K562 (cell line): ENCODE results near the gene LMNA. TPM values are rescaled to one million over a fixed set of nuclear protein-coding genes. Genes with fewer than 3 reads are reported as not detected.

Experiments used
- ADNP ChIP-seq: fragments of 200-800 bp; sonication (Bioruptor generic); IDR thresholded peaks from 2 replicates; pipeline ENCODE4 v1.6.1; 2016; ENCODE audit warnings: missing genetic modification characterization, missing compliant biosample characterization
- ATF7 ChIP-seq: fragments of 450-650 bp; IDR thresholded peaks from 2 replicates; pipeline ENCODE4 v1.7.1; 2014; ENCODE audit warnings: mild to moderate bottlenecking, moderate library complexity
- BACH1 ChIP-seq: fragments of 200-800 bp; sonication (Bioruptor generic); IDR thresholded peaks from 2 replicates; pipeline ENCODE4 v1.6.1; 2016; ENCODE audit warnings: missing genetic modification characterization, missing compliant biosample characterization
- CBFA2T2 ChIP-seq: fragments of 450-650 bp; conservative IDR thresholded peaks from 2 replicates; pipeline ENCODE4 v1.6.1; 2017; ENCODE audit warnings: mild to moderate bottlenecking
- CSDE1 ChIP-seq, 2 experiments: fragments of 450-650 bp; IDR thresholded peaks; 2 replicates each; pipeline ENCODE4 v1.6.1; 2016; ENCODE audit warnings: mild to moderate bottlenecking in 1 of 2
- FOXA1 ChIP-seq: fragments of 450-650 bp; IDR thresholded peaks from 2 replicates; pipeline ENCODE4 v1.6.1; 2016; ENCODE audit warnings: mild to moderate bottlenecking, borderline replicate concordance
- FOXJ2 ChIP-seq: fragments of 200-800 bp; sonication (Bioruptor generic); IDR thresholded peaks from 2 replicates; pipeline ENCODE4 v1.6.1; 2016; ENCODE audit warnings: missing genetic modification characterization, missing compliant biosample characterization
- HMGXB4 ChIP-seq: sonication (generic); formaldehyde crosslinking; IDR thresholded peaks from 2 replicates; pipeline ENCODE4 v1.8.1; 2023; ENCODE audit warnings: mild to moderate bottlenecking, missing genetic modification reagents
- KAT8 ChIP-seq: fragments of 450-650 bp; IDR thresholded peaks from 2 replicates; pipeline ENCODE4 v1.6.1; 2016; ENCODE audit warnings: low read depth, mild to moderate bottlenecking
- MCM3 ChIP-seq: fragments of 450-650 bp; IDR thresholded peaks from 2 replicates; pipeline ENCODE4 v1.6.1; 2016
- MLLT1 ChIP-seq, 2 experiments: fragments of 450-650 bp; IDR thresholded peaks; 2 replicates each; pipeline ENCODE4 v1.6.1; 2016
- NCOR1 ChIP-seq: fragments of 450-650 bp; IDR thresholded peaks from 2 replicates; pipeline ENCODE4 v1.6.1; 2016; ENCODE audit warnings: mild to moderate bottlenecking, moderate library complexity
- NFRKB ChIP-seq: fragments of 450-650 bp; IDR thresholded peaks from 2 replicates; pipeline ENCODE4 v1.6.1; 2016; ENCODE audit warnings: low read depth
- NKRF ChIP-seq: fragments of 450-650 bp; IDR thresholded peaks from 2 replicates; pipeline ENCODE4 v1.6.1; 2016; ENCODE audit warnings: borderline replicate concordance
- NR1H2 ChIP-seq: sonication (generic); formaldehyde crosslinking; IDR thresholded peaks from 2 replicates; pipeline ENCODE4 v1.4.0; 2020; ENCODE audit warnings: mild to moderate bottlenecking, missing genetic modification reagents
- PCBP2 ChIP-seq: fragments of 200-400 bp; formaldehyde crosslinking; IDR thresholded peaks from 2 replicates; pipeline ENCODE4 v1.6.1; 2018; ENCODE audit warnings: low read length, low read depth, mild to moderate bottlenecking, moderate library complexity; ENCODE audit not compliant: poor library complexity, severe bottlenecking
- PYGO2 ChIP-seq: fragments of 450-650 bp; IDR thresholded peaks from 2 replicates; pipeline ENCODE4 v1.6.1; 2016; ENCODE audit warnings: mild to moderate bottlenecking, missing genetic modification characterization, moderate library complexity, missing compliant biosample characterization
- SMARCB1 ChIP-seq: IDR thresholded peaks from 2 replicates; pipeline ENCODE4 v1.6.1; 2011; ENCODE audit warnings: improper control_type of control experiment, low read depth; ENCODE audit not compliant: insufficient read length
- SRSF3 ChIP-seq: fragments of 200-400 bp; formaldehyde crosslinking; IDR thresholded peaks from 2 replicates; pipeline ENCODE4 v1.6.1; 2016; ENCODE audit warnings: mild to moderate bottlenecking, low read length, moderate library complexity; ENCODE audit not compliant: insufficient read depth
- TARDBP ChIP-seq: fragments of 450-650 bp; IDR thresholded peaks from 2 replicates; pipeline ENCODE4 v1.6.1; 2016
- TCF7 ChIP-seq: sonication (generic); IDR thresholded peaks from 2 replicates; pipeline ENCODE4 v1.6.1; 2016; ENCODE audit warnings: antibody characterized with exemption, borderline replicate concordance
- ZBTB17 ChIP-seq: fragments of 450-650 bp; formaldehyde crosslinking; IDR thresholded peaks from 2 replicates; pipeline ENCODE4 v1.4.0; 2020; ENCODE audit warnings: mild to moderate bottlenecking
- ZNF146 ChIP-seq: IDR thresholded peaks from one replicate; pipeline ENCODE4 v1.6.1; 2018; ENCODE audit warnings: missing compliant biosample characterization; ENCODE audit not compliant: unreplicated experiment
- ZNF174 ChIP-seq: fragments of 250-450 bp; sonication (Bioruptor Pico); IDR thresholded peaks from 2 replicates; pipeline ENCODE4 v1.4.0; 2020; ENCODE audit warnings: mild to moderate bottlenecking
- ZNF436 ChIP-seq: fragments of 250-450, 450-650 bp; sonication (Bioruptor Pico); formaldehyde crosslinking; IDR thresholded peaks from 2 replicates; pipeline ENCODE4 v1.7.0; 2020; ENCODE audit warnings: mild to moderate bottlenecking
- ZNF57 ChIP-seq: fragments of 450-650 bp; formaldehyde crosslinking; IDR thresholded peaks from 2 replicates; pipeline ENCODE4 v1.4.0; 2020; ENCODE audit warnings: mild to moderate bottlenecking, moderate library complexity
- polyA plus RNA-seq, 8 experiments: library from polyadenylated mRNA; depleted of rRNA in 4 of 8; stranded (reverse) in 5 of 8; unstranded in 3 of 8; fragments of >200 nt; fragmentation: Nextera tagmentation in 2 of 8; fragmentation: Illumina TruSeq in 1 of 8; extraction: Ambion mirVana in 2 of 8; extraction: Trizol in 1 of 8; gene quantifications; 2 replicates each; pipeline versions ENCODE4 v1.2.1 to v1.2.3, GENCODE V29; 2011 to 2014; ENCODE audit warnings: inconsistent platforms in 1 of 8, missing spikeins in 1 of 8
- total RNA-seq, 7 experiments: library from RNA; depleted of rRNA in 6 of 7; stranded (reverse); fragments of >200 nt in 6 of 7; fragmentation: Illumina TruSeq in 2 of 7; extraction: Trizol in 2 of 7; gene quantifications; 2 replicates each; pipeline versions ENCODE4 v1.2.1 to v1.2.3, GENCODE V29; 2011 to 2021; ENCODE audit warnings: low replicate concordance in 1 of 7

LMNA gene
- total and polyA plus RNA-seq, 9 of the 15 experiments (the other 6 are each of a cell fraction or from before 2014, with no cell fraction given) = 1.00 to 347 (median 88.2) TPM

- TF ChIP-seq MLLT1 (IDR thresholded peaks at IDR 0.05) (peak; percentile 53 to 57; a peak in 2 of 4 replicates), NFRKB (no peak), NR1H2 (no peak), HMGXB4 (CRISPR knock-in tag) (no peak), BACH1 (tag) (no peak), ZBTB17 (no peak), ZNF57 (CRISPR knock-in tag) (no peak), PCBP2 (no peak), NCOR1 (no peak), NKRF (no peak), ZNF146 (CRISPR knock-in tag) (no peak), MCM3 (no peak), ZNF174 (CRISPR knock-in tag) (no peak), CSDE1 (IDR thresholded peaks at IDR 0.05) (no peak), SMARCB1 (no peak), FOXA1 (no peak), FOXJ2 (no peak), ADNP (tag) (no peak), ZNF436 (no peak), ATF7 (peak; percentile 50), TARDBP (no peak), PYGO2 (tag) (no peak), KAT8 (no peak), CBFA2T2 (no peak), SRSF3 (no peak), TCF7 (no peak)
Observed at GRCh38 chr1:156129687-156130577, 15.4 kb downstream of the LMNA start (continued).
